Measurements from ENCODE around the gene SLC23A2.

Gene SLC23A2

GRCh38 chr20:4837760-4838159, 163.6 kb downstream of the SLC23A2 start:
- DNase-seq = no peak

- no peak for DNase-seq
Measured at GRCh38 chr20:4836935-4837334, 164.4 kb downstream of the SLC23A2 start.

GRCh38 chr20:4836473-4836872, 164.8 kb downstream of the SLC23A2 start:
- DNase-seq = no peak

- no peak for DNase-seq
Measured at GRCh38 chr20:4835244-4836177, 165.8 kb downstream of the SLC23A2 start.

- DNase-seq = no peak
Measured at GRCh38 chr20:4833074-4833728, 168.1 kb downstream of the SLC23A2 start.

GRCh38 chr20:4832469-4832868, 168.8 kb downstream of the SLC23A2 start:
- DNase-seq = no peak

- DNase-seq = no peak
Measured at GRCh38 chr20:4830696-4831095, 170.6 kb downstream of the SLC23A2 start.

GRCh38 chr20:4830259-4830658, 171.1 kb downstream of the SLC23A2 start:
- no peak for DNase-seq

GRCh38 chr20:4829514-4830215, 171.6 kb downstream of the SLC23A2 start:
- DNase-seq = no peak

- DNase-seq = no peak
Measured at GRCh38 chr20:4828830-4829513, 172.3 kb downstream of the SLC23A2 start.

- no peak for DNase-seq
Measured at GRCh38 chr20:4821590-4821989, 179.7 kb downstream of the SLC23A2 start.

GRCh38 chr20:4820806-4821518, 180.3 kb downstream of the SLC23A2 start:
- no peak for DNase-seq

- DNase-seq = no peak
Measured at GRCh38 chr20:4819901-4820300, 181.4 kb downstream of the SLC23A2 start.

GRCh38 chr20:4817230-4817671, 184.1 kb downstream of the SLC23A2 start:
- DNase-seq = no peak

- DNase-seq = no peak
Measured at GRCh38 chr20:4815628-4816027, 185.7 kb downstream of the SLC23A2 start.

- DNase-seq = peak; percentile 55
Measured at GRCh38 chr20:4814696-4815252, 186.5 kb downstream of the SLC23A2 start.

GRCh38 chr20:4813863-4814695, 187.2 kb downstream of the SLC23A2 start:
- peak; percentile 71 for DNase-seq

- DNase-seq = peak; percentile 35
Measured at GRCh38 chr20:4813076-4813862, 188.0 kb downstream of the SLC23A2 start.

GRCh38 chr20:4812641-4813075, 188.7 kb downstream of the SLC23A2 start:
- DNase-seq = peak; percentile 8

- DNase-seq = peak; percentile 39
Measured at GRCh38 chr20:4812216-4812615, 189.1 kb downstream of the SLC23A2 start.

Measured in CD4-positive, alpha-beta T cell treated with Interleukin-17A for 4 hours (primary cell).